B cell (primary cell): ENCODE data around the gene PCSK4.

Source experiments
- EZH2 ChIP-seq: IDR thresholded peaks from 2 replicates; pipeline ENCODE4 v1.6.1; 2012; ENCODE audit warnings: borderline replicate concordance, low read depth, mild to moderate bottlenecking, moderate library complexity, low read length; ENCODE audit not compliant: insufficient read depth, poor library complexity, severe bottlenecking
- TF ChIP-seq, protein P1 (sequence below): fragments of 200-600 bp; IDR thresholded peaks from one replicate; pipeline ENCODE4 v1.8.0; 2022; ENCODE audit warnings: antibody characterized with exemption, mild to moderate bottlenecking

DNA sequence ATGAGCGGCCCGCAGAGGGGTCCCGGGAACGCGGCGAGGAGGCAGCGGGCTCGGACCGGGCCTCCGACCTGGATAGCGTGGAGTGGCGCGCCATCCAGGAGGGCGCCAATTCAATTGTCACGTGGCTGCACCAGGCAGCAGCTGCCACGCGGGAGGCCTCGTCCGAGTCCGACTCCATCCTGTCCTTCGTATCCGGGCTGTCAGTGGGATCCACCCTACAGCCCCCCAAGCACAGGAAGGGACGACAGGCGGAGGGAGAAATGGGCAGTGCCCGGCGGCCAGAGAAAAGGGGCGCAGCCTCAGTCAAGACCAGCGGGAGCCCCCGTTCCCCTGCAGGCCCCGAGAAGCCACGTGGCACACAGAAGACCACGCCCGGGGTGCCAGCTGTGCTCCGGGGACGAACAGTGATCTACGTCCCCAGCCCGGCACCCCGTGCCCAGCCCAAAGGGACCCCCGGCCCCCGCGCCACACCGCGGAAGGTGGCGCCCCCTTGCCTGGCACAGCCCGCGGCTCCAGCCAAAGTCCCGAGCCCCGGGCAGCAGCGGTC is 21.8 kb downstream of the PCSK4 start:
- TF ChIP-seq, protein P1, sequence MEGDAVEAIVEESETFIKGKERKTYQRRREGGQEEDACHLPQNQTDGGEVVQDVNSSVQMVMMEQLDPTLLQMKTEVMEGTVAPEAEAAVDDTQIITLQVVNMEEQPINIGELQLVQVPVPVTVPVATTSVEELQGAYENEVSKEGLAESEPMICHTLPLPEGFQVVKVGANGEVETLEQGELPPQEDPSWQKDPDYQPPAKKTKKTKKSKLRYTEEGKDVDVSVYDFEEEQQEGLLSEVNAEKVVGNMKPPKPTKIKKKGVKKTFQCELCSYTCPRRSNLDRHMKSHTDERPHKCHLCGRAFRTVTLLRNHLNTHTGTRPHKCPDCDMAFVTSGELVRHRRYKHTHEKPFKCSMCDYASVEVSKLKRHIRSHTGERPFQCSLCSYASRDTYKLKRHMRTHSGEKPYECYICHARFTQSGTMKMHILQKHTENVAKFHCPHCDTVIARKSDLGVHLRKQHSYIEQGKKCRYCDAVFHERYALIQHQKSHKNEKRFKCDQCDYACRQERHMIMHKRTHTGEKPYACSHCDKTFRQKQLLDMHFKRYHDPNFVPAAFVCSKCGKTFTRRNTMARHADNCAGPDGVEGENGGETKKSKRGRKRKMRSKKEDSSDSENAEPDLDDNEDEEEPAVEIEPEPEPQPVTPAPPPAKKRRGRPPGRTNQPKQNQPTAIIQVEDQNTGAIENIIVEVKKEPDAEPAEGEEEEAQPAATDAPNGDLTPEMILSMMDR, result no peak
- TF ChIP-seq EZH2, result no peak
